ENCODE data around the gene RPL26. TPM values are rescaled to one million over a fixed set of nuclear protein-coding genes. Genes with fewer than 3 reads are reported as not detected.
"Not testable (repeated sequence)": the region's sequence is repeated elsewhere in the genome, so short reads cannot be mapped to it uniquely, and the experiment has no call there.

The RPL26 gene
- total RNA-seq, 1 donor = 6,665 TPM

DNA sequence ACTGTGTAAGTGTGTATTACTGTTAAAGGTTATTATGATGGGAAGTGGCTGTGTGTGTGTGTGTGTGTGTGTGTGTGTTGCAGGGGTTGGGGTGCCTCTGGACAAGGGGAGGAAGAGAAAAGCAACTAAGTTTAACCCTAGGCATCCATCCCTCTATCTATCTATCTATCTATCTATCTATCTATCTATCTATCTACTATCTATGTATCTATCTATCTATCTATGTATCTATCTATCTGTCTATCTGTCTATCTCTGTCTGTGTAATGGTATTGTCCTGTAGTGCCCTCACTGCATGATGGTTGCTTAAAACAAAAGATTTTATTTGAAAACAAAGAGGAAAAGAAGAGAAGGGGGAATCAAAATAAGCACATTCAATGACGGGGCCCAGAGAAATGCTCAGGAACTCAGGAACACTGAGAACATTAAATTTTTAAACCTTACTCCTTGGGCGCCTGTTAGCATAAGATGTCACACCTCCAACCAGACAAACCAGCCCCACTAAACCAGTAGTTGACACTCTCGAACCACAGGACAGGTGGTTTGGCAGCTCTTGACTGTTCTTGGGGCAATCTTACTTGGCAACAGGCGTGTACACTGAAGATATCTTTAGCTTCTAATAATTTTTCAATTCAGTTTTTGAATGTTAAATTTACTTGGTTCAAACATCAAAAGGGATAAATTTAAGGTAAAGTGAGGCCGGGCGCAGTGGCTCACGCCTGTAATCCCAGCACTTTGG, 5.1 kb upstream of the RPL26 start:
- TF ChIP-seq, protein P1, sequence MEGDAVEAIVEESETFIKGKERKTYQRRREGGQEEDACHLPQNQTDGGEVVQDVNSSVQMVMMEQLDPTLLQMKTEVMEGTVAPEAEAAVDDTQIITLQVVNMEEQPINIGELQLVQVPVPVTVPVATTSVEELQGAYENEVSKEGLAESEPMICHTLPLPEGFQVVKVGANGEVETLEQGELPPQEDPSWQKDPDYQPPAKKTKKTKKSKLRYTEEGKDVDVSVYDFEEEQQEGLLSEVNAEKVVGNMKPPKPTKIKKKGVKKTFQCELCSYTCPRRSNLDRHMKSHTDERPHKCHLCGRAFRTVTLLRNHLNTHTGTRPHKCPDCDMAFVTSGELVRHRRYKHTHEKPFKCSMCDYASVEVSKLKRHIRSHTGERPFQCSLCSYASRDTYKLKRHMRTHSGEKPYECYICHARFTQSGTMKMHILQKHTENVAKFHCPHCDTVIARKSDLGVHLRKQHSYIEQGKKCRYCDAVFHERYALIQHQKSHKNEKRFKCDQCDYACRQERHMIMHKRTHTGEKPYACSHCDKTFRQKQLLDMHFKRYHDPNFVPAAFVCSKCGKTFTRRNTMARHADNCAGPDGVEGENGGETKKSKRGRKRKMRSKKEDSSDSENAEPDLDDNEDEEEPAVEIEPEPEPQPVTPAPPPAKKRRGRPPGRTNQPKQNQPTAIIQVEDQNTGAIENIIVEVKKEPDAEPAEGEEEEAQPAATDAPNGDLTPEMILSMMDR (IDR thresholded peaks at IDR 0.05; ENCODE audit: insufficient read depth, low read length) = no peak
- no peak overlapping the region for H3K4me3 ChIP-seq (ENCODE audit: low read depth, low read length)
- no peak for DNase-seq (ENCODE audit: low read depth)

DNA sequence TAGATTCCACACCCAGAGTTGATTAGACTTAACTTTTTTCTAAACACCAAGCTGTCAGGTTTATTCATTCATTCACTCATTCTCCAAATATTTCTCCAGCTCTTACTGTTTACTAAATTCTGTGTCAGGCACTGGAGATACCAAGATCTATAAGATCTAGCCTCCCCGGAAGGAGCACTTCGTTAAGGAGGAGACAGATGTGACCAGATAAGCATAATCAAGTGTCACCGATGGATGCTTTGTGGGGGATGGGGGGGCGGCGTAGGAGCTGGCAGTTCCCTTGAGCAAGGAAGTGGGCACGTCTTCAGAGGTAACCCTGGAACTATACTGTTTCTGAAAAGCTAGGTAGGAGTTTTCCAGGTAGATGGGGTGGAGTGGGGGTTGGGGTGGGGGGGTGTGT, 3.8 kb upstream of the RPL26 start:
- DNase-seq (ENCODE audit: low read depth) = no peak
- TF ChIP-seq, protein P1 (IDR thresholded peaks at IDR 0.05; ENCODE audit: insufficient read depth, low read length) = no peak
- H3K4me3 ChIP-seq (ENCODE audit: low read depth, low read length) = no peak overlapping the region

DNA sequence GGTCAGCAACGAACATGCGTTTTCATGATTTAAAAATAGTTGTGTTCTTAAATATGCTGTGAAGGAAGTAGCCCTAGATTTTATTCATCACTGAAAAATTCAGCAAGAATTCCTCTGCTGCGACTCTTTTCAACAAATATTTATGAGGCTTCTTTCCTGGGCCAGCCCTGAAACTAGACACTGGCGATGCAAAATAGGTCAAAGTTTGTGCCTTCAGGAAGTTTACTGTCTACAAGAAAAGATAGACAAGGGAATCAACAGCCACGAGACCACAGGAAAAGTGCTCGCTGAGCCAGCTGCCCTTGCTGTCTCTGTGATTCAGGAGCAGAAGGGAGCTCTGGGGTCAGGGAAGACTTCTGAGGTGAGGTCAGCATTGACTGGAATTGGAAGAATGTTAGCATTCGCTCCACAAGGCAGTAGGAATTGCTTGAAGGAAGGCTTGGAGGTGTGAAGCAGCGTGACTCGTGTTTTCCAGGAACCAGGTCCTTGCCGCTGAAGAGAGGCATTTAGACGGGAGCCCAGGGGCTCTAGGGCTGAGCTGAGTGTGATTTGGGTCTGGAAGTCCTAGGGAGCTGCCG, 1.9 kb upstream of the RPL26 start:
- TF ChIP-seq, protein P1 (IDR thresholded peaks at IDR 0.05; ENCODE audit: insufficient read depth, low read length) = no peak
- no peak overlapping the region for H3K4me3 ChIP-seq (ENCODE audit: low read depth, low read length)
- DNase-seq (ENCODE audit: low read depth) = peak; percentile 81

DNA sequence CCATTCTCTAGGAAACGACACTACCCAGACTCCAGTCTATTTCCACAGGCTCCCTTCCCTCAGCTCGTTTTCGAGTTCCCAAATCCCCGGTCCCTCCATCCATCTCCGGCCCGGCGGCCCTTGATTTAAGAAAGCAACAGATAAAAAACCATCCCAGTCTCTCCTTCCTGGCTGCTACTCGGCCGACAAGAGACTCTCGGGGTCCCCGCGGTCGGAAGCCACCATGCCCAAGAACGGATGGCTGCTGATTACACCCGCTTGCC, 182 bp downstream of the RPL26 start:
- peak overlapping the region; percentile 72 for H3K4me3 ChIP-seq (ENCODE audit: low read depth, low read length)
- DNase-seq (ENCODE audit: low read depth) = no peak
- TF ChIP-seq, protein P1 (IDR thresholded peaks at IDR 0.05; ENCODE audit: insufficient read depth, low read length) = no peak

DNA sequence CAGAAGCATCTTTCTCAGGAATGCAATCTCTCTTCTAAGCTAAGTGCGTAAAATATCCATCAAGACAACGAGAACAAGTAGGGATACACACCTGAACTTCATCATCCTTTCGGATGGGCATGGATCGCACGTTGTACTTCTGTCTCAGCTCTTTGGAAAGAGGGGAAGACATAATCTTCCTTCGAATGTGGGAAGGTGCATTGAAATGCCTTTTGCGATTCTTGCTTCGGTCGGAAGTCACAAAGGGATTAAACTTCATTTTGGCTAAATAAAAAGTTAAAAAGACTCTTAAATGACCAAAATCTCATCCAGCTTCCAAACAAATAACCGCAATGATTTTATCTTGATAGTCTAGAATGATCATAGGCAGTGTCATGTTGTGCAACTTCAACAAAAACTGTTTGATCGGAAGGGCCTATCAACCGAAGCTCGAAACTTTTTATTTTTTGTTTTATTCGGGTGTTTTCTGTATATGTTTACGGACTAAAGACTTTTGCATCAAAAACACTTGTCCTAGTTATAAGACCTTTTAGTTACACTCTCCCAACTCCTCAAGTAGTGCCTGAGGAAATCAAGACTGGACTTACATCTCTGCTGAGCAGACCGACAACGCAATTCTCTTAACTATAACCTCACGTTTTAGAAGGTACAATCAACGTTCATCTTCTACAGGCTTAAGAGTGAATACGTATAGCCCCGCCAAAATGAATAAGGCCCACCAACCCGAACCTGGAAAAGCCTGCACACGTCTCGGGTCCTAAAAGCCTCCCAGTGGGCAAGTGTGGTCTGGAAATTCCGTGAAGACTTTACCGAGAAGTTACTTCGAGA, 727 bp downstream of the RPL26 start:
- DNase-seq (ENCODE audit: low read depth) = peak; percentile 32
- peak overlapping the region; percentile 72 for H3K4me3 ChIP-seq (ENCODE audit: low read depth, low read length)
- TF ChIP-seq, protein P1 (IDR thresholded peaks at IDR 0.05; ENCODE audit: insufficient read depth, low read length) = no peak

DNA sequence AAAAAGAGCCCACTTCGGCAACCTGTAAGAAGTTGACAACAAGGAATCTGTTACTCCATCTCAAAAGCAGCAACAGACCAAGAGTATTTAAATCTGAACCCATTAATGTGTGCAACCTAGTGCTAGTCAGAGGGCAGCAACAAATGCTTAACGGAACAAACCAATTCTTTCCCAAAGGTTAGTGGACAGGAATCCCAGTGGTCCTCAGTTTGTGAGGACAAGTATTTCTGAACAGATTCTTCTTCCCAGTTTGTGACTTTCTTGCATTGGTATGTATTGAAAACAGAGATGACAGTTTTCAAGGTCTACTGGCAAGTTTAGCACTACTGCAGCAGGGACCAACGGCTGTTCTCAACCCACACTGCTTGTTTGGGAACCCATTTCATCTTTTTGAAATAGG, 2.9 kb downstream of the RPL26 start:
- TF ChIP-seq, protein P1 (IDR thresholded peaks at IDR 0.05; ENCODE audit: insufficient read depth, low read length) = no peak
- no peak overlapping the region for H3K4me3 ChIP-seq (ENCODE audit: low read depth, low read length)
- DNase-seq (ENCODE audit: low read depth) = no peak

DNA sequence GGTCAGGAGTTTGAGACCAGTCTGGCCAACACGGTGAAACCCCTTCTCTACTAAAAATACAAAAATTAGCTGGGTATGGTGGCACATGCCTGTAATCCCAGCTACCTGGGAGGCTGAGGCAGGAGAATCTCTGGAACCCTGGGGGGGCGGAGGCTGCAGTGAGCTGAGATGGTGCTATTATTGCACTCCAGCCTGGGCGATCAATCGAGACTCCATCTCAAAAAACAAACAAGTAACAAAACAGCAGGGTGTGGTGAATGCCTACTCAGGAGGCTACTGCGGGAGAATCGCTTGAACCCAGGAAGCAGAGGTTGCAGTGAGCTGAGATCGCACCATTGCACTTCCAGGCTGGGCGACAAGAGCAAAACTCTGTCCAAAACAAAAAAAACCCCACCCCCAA, 4.9 kb downstream of the RPL26 start:
- DNase-seq (ENCODE audit: low read depth); H3K4me3 ChIP-seq (ENCODE audit: low read depth, low read length): not testable (repeated sequence)

All from fibroblast of the aortic adventitia (primary cell).